ENCODE results near the gene PBX1. TPM values are rescaled to one million over a fixed set of nuclear protein-coding genes. Genes with fewer than 3 reads are reported as not detected.

PBX1 gene
- total and polyA plus RNA-seq, 2 of the 4 experiments (the other 2 are of a cell fraction), result 13.9 to 17.9 TPM

DNA sequence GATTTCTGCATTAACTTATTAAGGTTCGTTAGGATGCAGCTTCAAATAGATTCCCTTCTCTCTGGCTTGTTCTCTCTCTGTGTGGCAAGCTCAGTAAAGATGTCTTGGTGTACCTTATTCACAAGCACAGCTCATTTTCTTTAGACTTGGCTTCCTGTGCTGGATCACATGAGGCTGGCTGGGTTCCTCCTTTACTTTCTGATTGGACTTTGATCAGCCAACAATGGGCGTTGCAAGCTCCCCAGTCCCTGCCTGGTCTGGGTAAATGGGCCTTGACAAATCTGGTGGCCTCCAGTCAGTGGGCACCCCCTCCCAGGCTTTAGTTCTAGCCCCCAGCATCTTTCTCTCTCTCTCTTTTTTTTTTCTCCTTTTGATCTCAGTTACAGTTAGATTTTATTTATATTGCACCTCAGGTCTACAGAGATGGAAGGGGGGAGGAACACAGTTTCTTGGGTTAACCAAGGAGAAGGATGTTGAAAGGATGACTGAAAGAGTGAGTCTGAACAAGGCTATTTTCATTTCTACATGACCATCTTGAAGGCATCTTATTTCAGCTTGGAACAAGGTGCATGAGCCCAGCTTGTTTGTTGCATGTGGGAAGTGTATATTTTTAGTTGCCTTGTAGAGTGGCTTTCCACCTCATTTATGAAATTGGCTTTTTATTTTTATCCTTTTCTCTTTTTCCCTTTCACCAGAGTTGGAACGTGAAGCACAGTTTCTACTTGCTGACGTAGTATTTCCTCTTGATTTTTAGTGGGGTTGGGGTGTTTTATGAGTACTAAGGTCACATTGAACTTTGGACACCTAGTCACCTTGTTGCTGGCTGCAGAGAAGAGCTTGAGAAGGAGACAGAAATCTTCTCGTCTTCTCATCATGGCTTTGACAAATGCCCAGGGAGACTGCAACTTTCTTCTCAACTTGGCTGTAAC, 77.1 kb downstream of the PBX1 start:
- in situ Hi-C loops (cut with MboI; ENCODE audit: low sequenced_read_pairs), result no loop called here
- no peaks in the 10 kb centered on the region; the same call in 1 of the 2 replicates for H4K20me1 ChIP-seq (ENCODE audit: insufficient read depth, low read length)
- H3K9ac ChIP-seq (ENCODE audit: low read depth, low read length), result no peak overlapping the region
- H3K36me3 ChIP-seq (ENCODE audit: control insufficient read depth, insufficient read depth, low read length), result peaks cover 15% of the 10 kb centered on the region; the same call in 1 of the 2 replicates
- H3K18ac ChIP-seq (ENCODE audit: low read depth, low read length), result peak overlapping the region; percentile 50; the same call in 1 of the 2 replicates
- H3K9me1 ChIP-seq (ENCODE audit: insufficient read depth, low read length), result peaks cover 11% of the 10 kb centered on the region; the same call in 1 of the 2 replicates
- BruUV-seq (replicated peaks), result no TSS peak
- H4K91ac ChIP-seq (ENCODE audit: insufficient read depth, low read depth, low read length), result no peak overlapping the region
- no peak overlapping the region for H3K4ac ChIP-seq (ENCODE audit: low read depth, low read length)
- H2BK20ac ChIP-seq (ENCODE audit: low read depth, low read length), result no peak overlapping the region
- H3K23ac ChIP-seq (ENCODE audit: low read depth, low read length), result no peak overlapping the region
- no peaks in the 10 kb centered on the region for H3K9me3 ChIP-seq (ENCODE audit: control insufficient read depth, insufficient read depth, low read length)
- H4K8ac ChIP-seq (ENCODE audit: low read depth in 2 of 2, low read length in 2 of 2), result no peak overlapping the region
- ATAC-seq (ENCODE audit: low read depth) (no peak), DNase-seq (no peak)
- no peak overlapping the region for H2AK9ac ChIP-seq (replicated peaks; ENCODE audit: low read depth, low read length, poor library complexity)
- intact Hi-C loops (cut with micrococcal nuclease), result no loop called here
- H3K27ac ChIP-seq (ENCODE audit: insufficient read depth, low read length), result no peak overlapping the region
- ChIA-PET POLR2A (ENCODE audit: unreplicated experiment) (no interaction called here), CTCF (interaction anchor here (0.6 to 0.9 kb wide), 2 partner anchors 17 to 1290 kb away, joined by 3 read pairs; no protein-coding TSS in a partner anchor)
- no peak overlapping the region for H3K4me3 ChIP-seq (ENCODE audit: insufficient read depth, low read depth, low read length)
- dilution Hi-C loops (cut with HindIII; ENCODE audit: low sequenced_read_pairs, unreplicated experiment), result no loop called here
- no peak overlapping the region for H2BK15ac ChIP-seq (ENCODE audit: low read depth, low read length)
- peaks cover 12 to 21% of the 10 kb centered on the region in 2 experiments; a peak in 3 of 4 replicates for H3K79me1 ChIP-seq (ENCODE audit: low read depth in 1 of 2, low read length in 2 of 2)
- H3K4me1 ChIP-seq (ENCODE audit: control insufficient read depth, insufficient read depth, low read length), result peaks cover 15% of the 10 kb centered on the region
- H3K4me2 ChIP-seq (ENCODE audit: low read depth, low read length), result no peak overlapping the region
- no peak overlapping the region for H2BK5ac ChIP-seq (ENCODE audit: low read depth, low read length, poor library complexity, severe bottlenecking)
- no peak overlapping the region for H4K5ac ChIP-seq (ENCODE audit: low read depth, low read length)
- 60% methylated on average over 1 of the region's 5 CpGs; no CpG with 5 or more reads in 1 of the 2 experiments for WGBS, 2 experiments (ENCODE audit: extremely low coverage in 2 of 2, insufficient read length in 1 of 2)
- no peak overlapping the region for H2AFZ ChIP-seq (replicated peaks; ENCODE audit: low read length, poor library complexity)
- no peak overlapping the region for H3K14ac ChIP-seq (replicated peaks; ENCODE audit: low read depth, low read length)
- TF ChIP-seq MAFK (IDR thresholded peaks at IDR 0.05; ENCODE audit: low read depth, low read length) (no peak), CHD1 (IDR thresholded peaks at IDR 0.05; ENCODE audit: low read depth, low read length) (no peak), BHLHE40 (IDR thresholded peaks at IDR 0.05; ENCODE audit: low read depth, low read length) (no peak), USF2 (IDR thresholded peaks at IDR 0.05; ENCODE audit: low read depth, low read length) (no peak), RFX5 (IDR thresholded peaks at IDR 0.05; ENCODE audit: low read depth, low read length) (no peak), RAD21 (IDR thresholded peaks at IDR 0.05; ENCODE audit: low read length) (no peak), NFE2L2 (IDR thresholded peaks at IDR 0.05; ENCODE audit: low read depth, low read length) (no peak), POLR2A (IDR thresholded peaks at IDR 0.05; ENCODE audit: low read depth, low read length) (no peak), MXI1 (IDR thresholded peaks at IDR 0.05; ENCODE audit: borderline replicate concordance, low read depth, low read length) (no peak), MAZ (IDR thresholded peaks at IDR 0.05; ENCODE audit: borderline replicate concordance, low read depth, low read length) (no peak), RCOR1 (IDR thresholded peaks at IDR 0.05; ENCODE audit: insufficient replicate concordance, low read length) (no peak), CEBPB (IDR thresholded peaks at IDR 0.05; ENCODE audit: low read depth, low read length) (no peak)
- TF ChIP-seq, protein P1, sequence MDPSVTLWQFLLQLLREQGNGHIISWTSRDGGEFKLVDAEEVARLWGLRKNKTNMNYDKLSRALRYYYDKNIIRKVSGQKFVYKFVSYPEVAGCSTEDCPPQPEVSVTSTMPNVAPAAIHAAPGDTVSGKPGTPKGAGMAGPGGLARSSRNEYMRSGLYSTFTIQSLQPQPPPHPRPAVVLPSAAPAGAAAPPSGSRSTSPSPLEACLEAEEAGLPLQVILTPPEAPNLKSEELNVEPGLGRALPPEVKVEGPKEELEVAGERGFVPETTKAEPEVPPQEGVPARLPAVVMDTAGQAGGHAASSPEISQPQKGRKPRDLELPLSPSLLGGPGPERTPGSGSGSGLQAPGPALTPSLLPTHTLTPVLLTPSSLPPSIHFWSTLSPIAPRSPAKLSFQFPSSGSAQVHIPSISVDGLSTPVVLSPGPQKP (IDR thresholded peaks at IDR 0.05; ENCODE audit: borderline replicate concordance, low read depth, low read length), result no peak
- H3K27me3 ChIP-seq (ENCODE audit: control insufficient read depth, insufficient read depth, low read length), result no peaks in the 10 kb centered on the region
- no peak overlapping the region for H2AK5ac ChIP-seq (ENCODE audit: low read depth, low read length)
- H3K56ac ChIP-seq (ENCODE audit: extremely low read depth, insufficient read depth, low read length), result no peak overlapping the region
- H2BK120ac ChIP-seq (ENCODE audit: low read depth, low read length), result no peak overlapping the region
